Transverse colon (tissue), 4 donors: ENCODE data around the gene ARSG. TPM values are rescaled to one million over a fixed set of nuclear protein-coding genes. Genes with fewer than 3 reads are reported as not detected.

Experiments used
- DNase-seq: peaks from one replicate; pipeline ENCODE4 v3.0.0-alpha.2; 2019
- H3K27ac ChIP-seq, 4 donors: fragments of 200-600 bp; sonication (generic); 2 replicates each; pipeline ENCODE4 v1.5.1; 2016 to 2018; ENCODE audit warnings: inconsistent platforms in 4 of 4
- H3K27me3 ChIP-seq: fragments of 200-600 bp; sonication (generic); 2 replicates; pipeline ENCODE4 v1.5.1; 2017; ENCODE audit warnings: inconsistent platforms
- H3K36me3 ChIP-seq, 4 donors: fragments of 200-600 bp; sonication (generic); 2 replicates each; pipeline ENCODE4 v1.5.1; 2017 to 2019; ENCODE audit warnings: inconsistent platforms in 4 of 4
- H3K4me1 ChIP-seq, 4 donors: fragments of 200-600 bp; sonication (generic); 2 replicates each; pipeline ENCODE4 v1.5.1; 2017 to 2020; ENCODE audit warnings: inconsistent platforms in 4 of 4
- H3K4me3 ChIP-seq, 4 donors: fragments of 200-600 bp; sonication (generic); 1 replicate in 1 of 4; 2 replicates in 3 of 4; pipeline versions ENCODE4 v1.5.1 to v1.6.1; 2017 to 2019; ENCODE audit warnings: inconsistent platforms in 4 of 4
- H3K9me3 ChIP-seq, 2 donors: fragments of 200-600 bp; sonication (generic); 2 replicates each; pipeline ENCODE4 v1.5.1; 2017 to 2019; ENCODE audit warnings: inconsistent platforms in 2 of 2
- CTCF ChIP-seq, 5 experiments: fragments of 200-600 bp in 3 of 5; fragments of 450-650 bp in 2 of 5; sonication (generic) in 3 of 5; IDR thresholded peaks; 1 replicate in 2 of 5; 2 replicates in 3 of 5; pipeline ENCODE4 v1.5.1; 2016 to 2017; ENCODE audit warnings: antibody characterized with exemption in 5 of 5, inconsistent platforms in 3 of 5, mild to moderate bottlenecking in 2 of 5, moderate library complexity in 1 of 5
- EP300 ChIP-seq: sonication (generic); formaldehyde crosslinking; IDR thresholded peaks from one replicate; pipeline ENCODE4 v1.6.1; 2017; ENCODE audit warnings: antibody characterized with exemption, low read depth
- POLR2A ChIP-seq: fragments of 450-650 bp; IDR thresholded peaks from one replicate; pipeline ENCODE4 v1.6.1; 2016; ENCODE audit warnings: antibody characterized with exemption, mild to moderate bottlenecking, moderate library complexity
- POLR2AphosphoS5 ChIP-seq, 3 donors: sonication (generic); formaldehyde crosslinking; IDR thresholded peaks; one replicate each; pipeline ENCODE4 v1.6.1; 2016; ENCODE audit warnings: antibody characterized with exemption in 3 of 3
- WGBS, 2 donors: methylation state at CpG; one replicate each; pipeline ENCODE4 v1.1.5; 2018; ENCODE audit warnings: low coverage in 1 of 2; 5-methylcytosine and 5-hydroxymethylcytosine counted together
- in situ Hi-C, 4 donors: fragments of 200-750 bp; cut with MboI; loops; one replicate each; pipeline versions ENCODE4 v1.15.0 to v1.15.1; 2017; ENCODE audit warnings: low sequenced_read_pairs in 3 of 4, low pct_ligation_motif_present in 1 of 4, low pct_unique_long_range_greater_than_20kb in 1 of 4
- intact Hi-C: fragments of 100-400 bp; cut with DNase I; formaldehyde crosslinking; loops from one replicate; pipeline ENCODE4 v1.15.1; 2023; ENCODE audit warnings: low total_unique reads
- total RNA-seq, 4 donors: library from RNA; depleted of rRNA; stranded (reverse); fragments of >200 nt; gene quantifications; one replicate each; pipeline ENCODE4 v1.1.0, GENCODE V29; 2016

ARSG gene
- total RNA-seq, 4 donors from 2014 or later, result 0.41 to 4.4 (median 1.6) TPM; not detected in 1

GRCh38 chr17:68421486-68421885 lies 130.2 kb downstream of the ARSG start:
- in situ Hi-C loops, result no loop called here
- no peak for DNase-seq
- H3K4me3 ChIP-seq, result no peak overlapping the region
- TF ChIP-seq CTCF (IDR thresholded peaks at IDR 0.05) (no peak), POLR2A (no peak), EP300 (no peak), POLR2AphosphoS5 (IDR thresholded peaks at IDR 0.05) (no peak)
- 92 to 94% methylated on average over 6 to 9 of the region's 9 CpGs for WGBS, 2 donors
- H3K27me3 ChIP-seq, result no peaks in the 10 kb centered on the region
- no peaks in the 10 kb centered on the region for H3K4me1 ChIP-seq
- intact Hi-C loops, result no loop called here
- peaks cover 0 to 42% (median 11%) of the 10 kb centered on the region in 4 donors for H3K36me3 ChIP-seq
- H3K9me3 ChIP-seq, result peaks cover 0 to 3% of the 10 kb centered on the region in 2 donors
- no peak overlapping the region for H3K27ac ChIP-seq

GRCh38 chr17:68422821-68423220 lies 131.5 kb downstream of the ARSG start:
- 90 to 96% methylated on average over 8 of the region's 8 CpGs for WGBS, 2 donors
- no peak overlapping the region for H3K27ac ChIP-seq
- TF ChIP-seq POLR2AphosphoS5 (IDR thresholded peaks at IDR 0.05) (no peak), CTCF (IDR thresholded peaks at IDR 0.05) (no peak), EP300 (no peak), POLR2A (no peak)
- intact Hi-C loops (no loop called here), in situ Hi-C loops (no loop called here)
- no peaks in the 10 kb centered on the region for H3K9me3 ChIP-seq
- DNase-seq, result no peak
- H3K4me3 ChIP-seq, result no peak overlapping the region
- no peaks in the 10 kb centered on the region for H3K27me3 ChIP-seq
- H3K4me1 ChIP-seq, result no peaks in the 10 kb centered on the region
- peaks cover 0 to 54% (median 18%) of the 10 kb centered on the region in 4 donors for H3K36me3 ChIP-seq

DNA sequence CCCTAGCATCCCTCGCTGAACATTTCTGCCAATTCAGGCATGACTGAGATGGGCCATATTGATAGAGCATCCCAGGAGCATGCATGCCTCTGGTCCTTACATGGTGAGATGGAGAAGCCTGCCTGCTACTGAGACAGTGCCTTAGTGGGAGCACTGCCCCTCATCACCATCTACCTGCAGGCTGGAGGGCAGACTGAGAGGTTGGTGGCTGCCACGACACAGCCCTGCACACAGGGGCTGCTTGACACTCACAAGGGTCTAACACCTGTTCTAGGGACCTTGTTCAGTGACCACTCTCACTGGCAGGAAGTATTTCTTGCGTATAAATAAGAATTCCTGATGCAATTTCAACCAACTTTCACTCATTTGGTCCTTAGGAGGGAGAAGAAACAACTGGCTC lies 132.0 kb downstream of the ARSG start:
- Histone ChIP-seq H3K27ac (no peak overlapping the region), H3K4me3 (no peak overlapping the region), H3K9me3 (no peaks in the 10 kb centered on the region), H3K36me3 (peaks cover 0 to 55% (median 20%) of the 10 kb centered on the region in 4 donors), H3K27me3 (no peaks in the 10 kb centered on the region), H3K4me1 (no peaks in the 10 kb centered on the region)
- 85 to 100% methylated on average over 1 to 3 of the region's 3 CpGs for WGBS, 2 donors
- intact Hi-C loops, result no loop called here
- TF ChIP-seq POLR2A (no peak), CTCF (IDR thresholded peaks at IDR 0.05) (no peak), POLR2AphosphoS5 (IDR thresholded peaks at IDR 0.05) (no peak), EP300 (no peak)
- in situ Hi-C loops, result no loop called here
- no peak for DNase-seq

- no peaks in the 10 kb centered on the region for H3K9me3 ChIP-seq
- intact Hi-C loops, result no loop called here
- DNase-seq, result no peak
- no peak overlapping the region for H3K4me3 ChIP-seq
- WGBS, 2 donors, result 90 to 100% methylated on average over 1 to 12 of the region's 12 CpGs
- no peak for TF ChIP-seq EP300
- TF ChIP-seq POLR2A, result no peak
- TF ChIP-seq CTCF (IDR thresholded peaks at IDR 0.05), result no peak
- TF ChIP-seq POLR2AphosphoS5 (IDR thresholded peaks at IDR 0.05), result no peak
- H3K27me3 ChIP-seq, result no peaks in the 10 kb centered on the region
- no peak overlapping the region for H3K27ac ChIP-seq
- H3K4me1 ChIP-seq, result no peaks in the 10 kb centered on the region
- peaks cover 0 to 65% (median 23%) of the 10 kb centered on the region in 4 donors for H3K36me3 ChIP-seq
- in situ Hi-C loops, result no loop called here
These were observed 132.9 kb downstream of the ARSG start for GRCh38 chr17:68424203-68424602.
